SK-N-SH treated with all-trans-retinoic acid at 6 μM for 48 hours (cell line): ENCODE results near the gene CMTM3.
"Not testable (repeated sequence)": the region's sequence is repeated elsewhere in the genome, so short reads cannot be mapped to it uniquely, and the experiment has no call there.

Experiments
- ATAC-seq: fragments of 200-7000 bp; cut with Tn5 transposase; 3 replicates; pipeline ENCODE4 v1.9.1; 2020; ENCODE audit warnings: mild to moderate bottlenecking, moderate library complexity
- BACH2 ChIP-seq: fragments of 250-450 bp; sonication (Bioruptor Pico); IDR thresholded peaks from 2 replicates; pipeline ENCODE4 v1.9.0; 2021; ENCODE audit warnings: mild to moderate bottlenecking, borderline replicate concordance
- CSDC2 ChIP-seq: fragments of 250-450 bp; sonication (Bioruptor Pico); IDR thresholded peaks from 2 replicates; pipeline ENCODE4 v1.5.0; 2020; ENCODE audit warnings: mild to moderate bottlenecking, moderate library complexity
- ESRRG ChIP-seq: fragments of 250-450 bp; sonication (Bioruptor Pico); IDR thresholded peaks from 2 replicates; pipeline ENCODE4 v1.6.1; 2021; ENCODE audit warnings: mild to moderate bottlenecking
- GLIS3 ChIP-seq: fragments of 250-450 bp; sonication (Bioruptor Pico); IDR thresholded peaks from 2 replicates; pipeline ENCODE4 v1.5.0; 2020; ENCODE audit warnings: mild to moderate bottlenecking, moderate library complexity
- ISL1 ChIP-seq: fragments of 250-450 bp; sonication (Bioruptor Pico); IDR thresholded peaks from 2 replicates; pipeline ENCODE4 v2.1.2; 2022; ENCODE audit warnings: mild to moderate bottlenecking, moderate library complexity
- OSR1 ChIP-seq: fragments of 250-450 bp; sonication (Bioruptor Pico); IDR thresholded peaks from 2 replicates; pipeline ENCODE4 v1.8.0; 2022; ENCODE audit warnings: moderate library complexity, mild to moderate bottlenecking, inconsistent platforms
- PPARA ChIP-seq: fragments of 250-450 bp; sonication (Bioruptor Pico); IDR thresholded peaks from 2 replicates; pipeline ENCODE4 v1.5.0; 2020; ENCODE audit warnings: mild to moderate bottlenecking, borderline replicate concordance
- RARB ChIP-seq: fragments of 250-450 bp; sonication (Bioruptor Pico); IDR thresholded peaks from 2 replicates; pipeline ENCODE4 v1.8.0; 2021; ENCODE audit warnings: mild to moderate bottlenecking, moderate library complexity
- SNAI2 ChIP-seq: fragments of 250-450 bp; sonication (Bioruptor Pico); IDR thresholded peaks from 2 replicates; pipeline ENCODE4 v1.5.0; 2020; ENCODE audit warnings: mild to moderate bottlenecking, moderate library complexity
- TCF4 ChIP-seq: fragments of 250-450 bp; sonication (Bioruptor Pico); IDR thresholded peaks from 2 replicates; pipeline ENCODE4 v1.8.0; 2021; ENCODE audit warnings: mild to moderate bottlenecking, moderate library complexity, borderline replicate concordance
- ZC3H10 ChIP-seq: fragments of 250-450 bp; sonication (Bioruptor Pico); IDR thresholded peaks from 2 replicates; pipeline ENCODE4 v1.5.1; 2021; ENCODE audit warnings: mild to moderate bottlenecking, moderate library complexity
- ZFP3 ChIP-seq: fragments of 250-450 bp; sonication (Bioruptor Pico); IDR thresholded peaks from 2 replicates; pipeline ENCODE4 v1.5.0; 2020; ENCODE audit warnings: mild to moderate bottlenecking, moderate library complexity
- ZFP30 ChIP-seq: fragments of 450-650 bp; formaldehyde crosslinking; IDR thresholded peaks from 2 replicates; pipeline ENCODE4 v1.5.0; 2022; ENCODE audit warnings: mild to moderate bottlenecking, moderate library complexity
- ZNF565 ChIP-seq: fragments of 450-650 bp; formaldehyde crosslinking; conservative IDR thresholded peaks from 2 replicates; pipeline ENCODE4 v1.5.0; 2020; ENCODE audit warnings: low read depth, mild to moderate bottlenecking, moderate library complexity
- TF ChIP-seq, protein P1 (sequence below): fragments of 250-450 bp; sonication (Bioruptor Pico); IDR thresholded peaks from 2 replicates; pipeline ENCODE4 v1.5.0; 2020; ENCODE audit warnings: mild to moderate bottlenecking, moderate library complexity
- TF ChIP-seq, protein P2 (sequence below): fragments of 250-450 bp; sonication (Bioruptor Pico); IDR thresholded peaks from 2 replicates; pipeline ENCODE4 v1.5.1; 2020; ENCODE audit warnings: low read depth, mild to moderate bottlenecking, moderate library complexity
- TF ChIP-seq, protein P3 (sequence below): fragments of 250-450 bp; sonication (Bioruptor Pico); IDR thresholded peaks from 2 replicates; pipeline ENCODE4 v1.8.0; 2020; ENCODE audit warnings: mild to moderate bottlenecking, moderate library complexity, borderline replicate concordance

Gene CMTM3

DNA sequence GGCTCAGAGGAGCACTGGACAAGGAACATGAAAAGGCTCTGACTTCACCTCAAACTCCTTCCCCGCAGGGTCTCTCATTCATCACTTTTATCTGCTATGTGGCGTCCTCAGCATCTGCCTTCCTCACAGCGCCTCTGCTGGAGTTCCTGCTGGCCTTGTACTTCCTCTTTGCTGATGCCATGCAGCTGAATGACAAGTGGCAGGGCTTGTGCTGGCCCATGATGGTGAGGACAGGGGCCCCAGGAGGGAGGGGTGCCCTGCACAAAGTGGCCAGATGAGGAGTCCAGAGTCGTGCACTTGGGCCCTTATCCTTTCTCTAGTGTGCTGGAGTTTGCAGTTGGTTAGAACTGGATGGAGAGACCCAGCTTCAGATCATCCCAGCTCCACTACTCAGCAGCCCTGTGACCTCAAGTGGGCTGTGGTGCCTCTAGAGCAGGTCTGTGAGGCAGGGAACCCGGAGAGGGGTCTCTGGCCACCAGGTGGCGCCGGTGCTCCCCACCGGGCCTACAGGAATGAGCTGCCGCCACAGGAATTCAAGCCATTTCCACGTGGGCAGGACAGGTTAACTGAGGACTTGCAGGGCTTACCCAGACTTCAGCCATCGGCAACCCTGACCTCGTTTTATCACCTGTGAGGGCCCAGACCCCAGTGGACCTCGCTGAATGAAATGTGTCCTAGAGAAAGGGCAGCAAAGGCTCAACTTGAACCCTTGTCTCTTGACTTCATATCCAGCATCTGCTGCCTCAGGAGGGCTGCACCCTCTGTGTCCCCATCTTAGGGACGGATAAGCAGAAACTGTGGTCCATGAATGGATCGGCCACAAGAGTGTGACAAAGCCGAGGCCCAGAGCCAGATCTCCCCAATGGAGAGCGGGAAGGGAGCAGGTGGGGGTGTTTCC is 4.0 kb downstream of the CMTM3 start:
- ATAC-seq = peak; percentile 75
- TF ChIP-seq SNAI2 = no peak
- TF ChIP-seq ZFP3 (CRISPR knock-in tag) = 0 out of 2 replicates have a peak, but pooled peaks have one; percentile 55
- peak; percentile 73; the same call in 1 of the 2 replicates for TF ChIP-seq CSDC2 (CRISPR knock-in tag)
- TF ChIP-seq ISL1 (CRISPR knock-in tag) = peak; percentile 27; the same call in 1 of the 2 replicates
- TF ChIP-seq, all 23 proteins: peak for 3

DNA sequence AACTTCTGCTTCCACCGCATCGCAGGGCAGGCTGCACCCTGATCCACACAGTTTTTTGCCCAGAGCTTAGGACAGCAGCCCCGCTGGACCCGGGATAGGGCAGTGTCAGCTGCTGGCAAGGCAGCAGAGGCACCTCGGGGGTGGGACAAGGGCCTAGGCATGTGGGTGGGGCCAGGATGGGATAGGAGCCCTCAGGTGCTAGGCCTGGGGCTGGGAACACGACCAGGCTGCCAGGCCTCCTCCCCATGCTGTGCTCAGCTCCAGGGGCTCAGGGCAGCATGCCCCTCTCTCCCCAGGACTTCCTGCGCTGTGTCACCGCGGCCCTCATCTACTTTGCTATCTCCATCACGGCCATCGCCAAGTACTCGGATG is 4.6 kb downstream of the CMTM3 start:
- ATAC-seq = no peak
- no peak for TF ChIP-seq RARB (CRISPR knock-in tag)
- TF ChIP-seq, protein P1, sequence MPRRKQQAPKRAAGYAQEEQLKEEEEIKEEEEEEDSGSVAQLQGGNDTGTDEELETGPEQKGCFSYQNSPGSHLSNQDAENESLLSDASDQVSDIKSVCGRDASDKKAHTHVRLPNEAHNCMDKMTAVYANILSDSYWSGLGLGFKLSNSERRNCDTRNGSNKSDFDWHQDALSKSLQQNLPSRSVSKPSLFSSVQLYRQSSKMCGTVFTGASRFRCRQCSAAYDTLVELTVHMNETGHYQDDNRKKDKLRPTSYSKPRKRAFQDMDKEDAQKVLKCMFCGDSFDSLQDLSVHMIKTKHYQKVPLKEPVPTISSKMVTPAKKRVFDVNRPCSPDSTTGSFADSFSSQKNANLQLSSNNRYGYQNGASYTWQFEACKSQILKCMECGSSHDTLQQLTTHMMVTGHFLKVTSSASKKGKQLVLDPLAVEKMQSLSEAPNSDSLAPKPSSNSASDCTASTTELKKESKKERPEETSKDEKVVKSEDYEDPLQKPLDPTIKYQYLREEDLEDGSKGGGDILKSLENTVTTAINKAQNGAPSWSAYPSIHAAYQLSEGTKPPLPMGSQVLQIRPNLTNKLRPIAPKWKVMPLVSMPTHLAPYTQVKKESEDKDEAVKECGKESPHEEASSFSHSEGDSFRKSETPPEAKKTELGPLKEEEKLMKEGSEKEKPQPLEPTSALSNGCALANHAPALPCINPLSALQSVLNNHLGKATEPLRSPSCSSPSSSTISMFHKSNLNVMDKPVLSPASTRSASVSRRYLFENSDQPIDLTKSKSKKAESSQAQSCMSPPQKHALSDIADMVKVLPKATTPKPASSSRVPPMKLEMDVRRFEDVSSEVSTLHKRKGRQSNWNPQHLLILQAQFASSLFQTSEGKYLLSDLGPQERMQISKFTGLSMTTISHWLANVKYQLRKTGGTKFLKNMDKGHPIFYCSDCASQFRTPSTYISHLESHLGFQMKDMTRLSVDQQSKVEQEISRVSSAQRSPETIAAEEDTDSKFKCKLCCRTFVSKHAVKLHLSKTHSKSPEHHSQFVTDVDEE (CRISPR knock-in tag) = no peak
- TF ChIP-seq BACH2 (CRISPR knock-in tag) = no peak
- TF ChIP-seq OSR1 (CRISPR knock-in tag) = no peak
- TF ChIP-seq PPARA = no peak
- TF ChIP-seq GLIS3 (CRISPR knock-in tag) = no peak
- TF ChIP-seq ESRRG = no peak
- TF ChIP-seq, protein P2, sequence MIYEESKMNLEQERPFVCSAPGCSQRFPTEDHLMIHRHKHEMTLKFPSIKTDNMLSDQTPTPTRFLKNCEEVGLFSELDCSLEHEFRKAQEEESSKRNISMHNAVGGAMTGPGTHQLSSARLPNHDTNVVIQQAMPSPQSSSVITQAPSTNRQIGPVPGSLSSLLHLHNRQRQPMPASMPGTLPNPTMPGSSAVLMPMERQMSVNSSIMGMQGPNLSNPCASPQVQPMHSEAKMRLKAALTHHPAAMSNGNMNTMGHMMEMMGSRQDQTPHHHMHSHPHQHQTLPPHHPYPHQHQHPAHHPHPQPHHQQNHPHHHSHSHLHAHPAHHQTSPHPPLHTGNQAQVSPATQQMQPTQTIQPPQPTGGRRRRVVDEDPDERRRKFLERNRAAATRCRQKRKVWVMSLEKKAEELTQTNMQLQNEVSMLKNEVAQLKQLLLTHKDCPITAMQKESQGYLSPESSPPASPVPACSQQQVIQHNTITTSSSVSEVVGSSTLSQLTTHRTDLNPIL = no peak
- TF ChIP-seq ISL1 (CRISPR knock-in tag) = no peak
- no peak for TF ChIP-seq ZC3H10

DNA sequence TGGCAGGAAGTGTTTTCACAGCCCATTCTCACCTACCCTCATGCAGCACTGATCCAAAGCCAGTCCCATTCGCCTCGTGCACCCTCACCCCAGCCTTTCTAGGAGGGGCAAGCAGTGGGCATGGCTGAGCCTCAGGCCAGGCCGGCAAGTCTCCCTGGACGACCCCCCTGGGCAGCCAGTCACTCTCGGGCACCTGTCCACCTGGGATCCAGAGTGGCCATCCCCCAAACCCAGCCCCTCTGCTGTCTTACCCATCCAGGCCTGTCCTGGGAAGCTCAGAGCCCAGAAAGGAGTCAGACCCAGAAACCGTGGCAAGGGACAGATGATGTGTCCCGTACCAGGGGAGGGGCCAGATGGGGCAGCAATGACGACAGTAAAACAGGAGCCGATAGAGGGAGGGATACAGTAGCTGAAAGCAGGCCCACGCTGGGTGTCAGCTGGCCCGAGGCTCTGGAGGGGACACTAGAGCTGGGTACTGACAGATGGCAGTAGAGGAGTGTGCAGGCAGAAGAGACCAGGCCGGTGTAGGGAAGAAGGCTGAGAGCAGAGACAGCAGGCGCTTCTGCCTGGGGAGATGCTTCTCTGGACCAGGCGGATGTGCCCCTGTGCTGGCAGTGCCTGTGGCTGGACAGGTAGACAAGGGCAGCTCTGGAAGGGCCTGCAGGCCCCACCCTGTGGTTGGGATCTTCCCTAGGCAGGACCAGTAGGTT is 5.8 kb downstream of the CMTM3 start:
- TF ChIP-seq OSR1 (CRISPR knock-in tag) = no peak
- TF ChIP-seq ZFP3 (CRISPR knock-in tag) = no peak
- TF ChIP-seq SNAI2 = no peak
- TF ChIP-seq RARB (CRISPR knock-in tag) = no peak
- no peak for TF ChIP-seq ZFP30
- TF ChIP-seq, protein P3, sequence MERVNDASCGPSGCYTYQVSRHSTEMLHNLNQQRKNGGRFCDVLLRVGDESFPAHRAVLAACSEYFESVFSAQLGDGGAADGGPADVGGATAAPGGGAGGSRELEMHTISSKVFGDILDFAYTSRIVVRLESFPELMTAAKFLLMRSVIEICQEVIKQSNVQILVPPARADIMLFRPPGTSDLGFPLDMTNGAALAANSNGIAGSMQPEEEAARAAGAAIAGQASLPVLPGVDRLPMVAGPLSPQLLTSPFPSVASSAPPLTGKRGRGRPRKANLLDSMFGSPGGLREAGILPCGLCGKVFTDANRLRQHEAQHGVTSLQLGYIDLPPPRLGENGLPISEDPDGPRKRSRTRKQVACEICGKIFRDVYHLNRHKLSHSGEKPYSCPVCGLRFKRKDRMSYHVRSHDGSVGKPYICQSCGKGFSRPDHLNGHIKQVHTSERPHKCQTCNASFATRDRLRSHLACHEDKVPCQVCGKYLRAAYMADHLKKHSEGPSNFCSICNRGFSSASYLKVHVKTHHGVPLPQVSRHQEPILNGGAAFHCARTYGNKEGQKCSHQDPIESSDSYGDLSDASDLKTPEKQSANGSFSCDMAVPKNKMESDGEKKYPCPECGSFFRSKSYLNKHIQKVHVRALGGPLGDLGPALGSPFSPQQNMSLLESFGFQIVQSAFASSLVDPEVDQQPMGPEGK (CRISPR knock-in tag) = no peak
- TF ChIP-seq GLIS3 (CRISPR knock-in tag) = no peak
- TF ChIP-seq PPARA = no peak
- TF ChIP-seq TCF4 (CRISPR knock-in tag) = no peak
- no peak for TF ChIP-seq CSDC2 (CRISPR knock-in tag)
- no peak for TF ChIP-seq BACH2 (CRISPR knock-in tag)
- no peak for ATAC-seq

DNA sequence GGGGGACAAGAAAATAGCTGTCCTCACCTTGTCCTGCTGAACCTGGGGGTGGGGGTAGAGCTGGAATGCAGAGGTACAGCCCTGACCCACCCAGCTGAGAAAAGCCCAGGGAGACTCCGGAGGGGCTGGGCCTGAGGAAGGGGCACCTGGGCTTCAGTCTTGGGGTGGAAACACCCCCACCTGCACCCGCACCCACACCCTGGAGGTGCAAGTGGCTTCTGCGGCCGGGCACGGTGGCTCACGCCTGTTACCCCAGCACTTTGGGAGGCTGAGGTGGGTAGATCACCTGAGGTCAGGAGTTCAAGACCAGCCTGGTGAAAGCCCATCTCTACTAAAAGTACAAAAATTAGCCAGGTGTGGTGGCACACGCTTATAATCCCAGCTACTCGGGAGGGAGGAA is 7.4 kb downstream of the CMTM3 start:
- not testable (repeated sequence) for ATAC-seq

DNA sequence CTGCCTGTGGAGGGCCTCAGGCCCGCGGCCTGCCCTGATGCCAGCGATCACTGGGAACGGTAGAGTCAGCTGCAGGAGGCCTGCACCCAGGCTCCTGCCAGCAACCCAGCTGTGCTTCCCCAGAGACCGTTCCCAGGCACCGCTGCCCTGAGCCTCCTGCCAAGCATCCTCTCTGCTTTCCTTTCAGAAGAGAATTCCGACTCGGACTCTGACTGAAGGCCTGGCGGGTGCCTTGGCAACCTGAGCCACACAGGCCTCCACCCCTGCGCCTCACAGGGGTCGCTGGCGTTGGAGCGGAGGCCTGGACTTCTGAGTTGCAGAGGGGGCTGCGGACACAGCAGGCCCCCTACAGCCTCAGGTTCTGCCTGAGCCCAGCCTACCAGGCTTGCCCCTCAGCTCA is 7.9 kb downstream of the CMTM3 start:
- TF ChIP-seq SNAI2 = no peak
- no peak for TF ChIP-seq BACH2 (CRISPR knock-in tag)
- TF ChIP-seq ISL1 (CRISPR knock-in tag) = no peak
- TF ChIP-seq, protein P3 (CRISPR knock-in tag) = no peak
- no peak for TF ChIP-seq ZFP3 (CRISPR knock-in tag)
- no peak for TF ChIP-seq ZNF565 (CRISPR knock-in tag)
- TF ChIP-seq, all 23 proteins: peak for 0
- no peak for ATAC-seq
